ENCODE data around the gene ADGRG3. TPM values are rescaled to one million over a fixed set of nuclear protein-coding genes. Genes with fewer than 3 reads are reported as not detected.

Gene ADGRG3
- total RNA-seq, 4 donors from 2014 or later = 0.71 TPM; not detected in 3

GRCh38 chr16:57682809-57683635 lies 14.9 kb downstream of the ADGRG3 start:
- DNase-seq (no peak), ATAC-seq (no peak)
- no peak overlapping the region for H3K4me3 ChIP-seq
- intact Hi-C loops (cut with DNase I; ENCODE audit: low total_unique reads) = no loop called here
- H3K27me3 ChIP-seq = no peaks in the 10 kb centered on the region
- no peak overlapping the region for H3K27ac ChIP-seq
- no peaks in the 10 kb centered on the region for H3K9me3 ChIP-seq
- TF ChIP-seq POLR2A (IDR thresholded peaks at IDR 0.05) (no peak), CTCF (IDR thresholded peaks at IDR 0.05 in 4 of 5, conservative IDR thresholded peaks at IDR 0.05 in 1 of 5) (no peak)
- in situ Hi-C loops (cut with MboI; ENCODE audit: low sequenced_read_pairs in 4 of 4) = no loop called here
- H3K36me3 ChIP-seq = no peaks in the 10 kb centered on the region
- no peaks in the 10 kb centered on the region for H3K4me1 ChIP-seq

- Histone ChIP-seq H3K9me3 (no peaks in the 10 kb centered on the region), H3K27ac (no peak overlapping the region), H3K4me1 (no peaks in the 10 kb centered on the region), H3K36me3 (no peaks in the 10 kb centered on the region), H3K4me3 (no peak overlapping the region), H3K27me3 (no peaks in the 10 kb centered on the region)
- ATAC-seq (no peak), DNase-seq (no peak)
- no peak for TF ChIP-seq POLR2A (IDR thresholded peaks at IDR 0.05)
- TF ChIP-seq CTCF (IDR thresholded peaks at IDR 0.05 in 4 of 5, conservative IDR thresholded peaks at IDR 0.05 in 1 of 5) = no peak
- intact Hi-C loops (cut with DNase I; ENCODE audit: low total_unique reads) (no loop called here), in situ Hi-C loops (cut with MboI; ENCODE audit: low sequenced_read_pairs in 4 of 4) (no loop called here)
These were observed 15.8 kb downstream of the ADGRG3 start for GRCh38 chr16:57683636-57684545.

DNA sequence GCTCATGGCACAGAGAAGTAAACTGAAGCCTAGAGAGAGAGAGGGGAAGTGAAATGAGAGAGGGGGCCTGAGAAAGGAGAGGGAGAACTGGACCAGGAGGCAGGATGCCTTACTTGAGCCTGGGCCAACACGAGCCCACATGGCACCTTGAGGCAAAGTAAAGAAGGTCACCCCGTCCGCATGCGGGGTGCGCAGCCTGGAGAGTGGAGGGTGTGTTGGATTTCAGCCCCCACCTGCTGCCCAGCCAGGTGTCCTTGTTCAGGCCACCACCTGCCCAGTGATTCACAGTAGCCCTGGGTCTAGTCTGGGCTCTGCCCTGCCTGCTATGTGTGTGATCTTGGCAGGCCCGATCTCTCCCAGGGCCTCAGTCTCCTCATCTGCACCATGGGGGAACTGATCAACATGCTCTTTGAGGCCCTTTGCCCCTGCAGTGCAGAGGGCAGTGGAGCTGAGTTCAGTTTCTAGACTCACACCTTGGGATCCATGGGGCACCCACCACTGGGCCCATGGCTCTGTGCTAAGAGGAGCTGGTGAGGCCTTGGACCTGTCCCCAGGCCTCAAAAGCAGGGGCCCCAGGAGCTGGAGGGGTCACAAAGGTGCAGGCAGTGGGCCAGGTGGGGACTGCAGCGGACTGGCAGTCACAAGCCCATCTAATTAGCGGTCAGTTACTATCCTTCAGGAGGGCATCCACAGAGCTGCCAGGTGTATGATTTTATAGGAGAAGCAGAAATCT lies 16.7 kb downstream of the ADGRG3 start:
- Histone ChIP-seq H3K4me3 (no peak overlapping the region), H3K4me1 (no peaks in the 10 kb centered on the region), H3K27me3 (no peaks in the 10 kb centered on the region), H3K27ac (no peak overlapping the region), H3K9me3 (no peaks in the 10 kb centered on the region), H3K36me3 (no peaks in the 10 kb centered on the region)
- TF ChIP-seq POLR2A (IDR thresholded peaks at IDR 0.05) (no peak), CTCF (IDR thresholded peaks at IDR 0.05 in 4 of 5, conservative IDR thresholded peaks at IDR 0.05 in 1 of 5) (no peak)
- DNase-seq (no peak), ATAC-seq (no peak)
- intact Hi-C loops (cut with DNase I; ENCODE audit: low total_unique reads) = no loop called here
- in situ Hi-C loops (cut with MboI; ENCODE audit: low sequenced_read_pairs in 4 of 4) = no loop called here

- no peak for DNase-seq
- Histone ChIP-seq H3K36me3 (no peaks in the 10 kb centered on the region), H3K27me3 (peaks cover 0 to 5% (median 0%) of the 10 kb centered on the region in 3 donors), H3K4me1 (no peaks in the 10 kb centered on the region), H3K9me3 (no peaks in the 10 kb centered on the region), H3K27ac (no peak overlapping the region), H3K4me3 (no peak overlapping the region)
- no peak for TF ChIP-seq CTCF (IDR thresholded peaks at IDR 0.05 in 4 of 5, conservative IDR thresholded peaks at IDR 0.05 in 1 of 5)
- TF ChIP-seq POLR2A (IDR thresholded peaks at IDR 0.05) = no peak
- intact Hi-C loops (cut with DNase I; ENCODE audit: low total_unique reads) (no loop called here), in situ Hi-C loops (cut with MboI; ENCODE audit: low sequenced_read_pairs in 4 of 4) (no loop called here)
- ATAC-seq = no peak
These were observed 17.5 kb downstream of the ADGRG3 start for GRCh38 chr16:57685633-57686032.

Measured in gastrocnemius medialis (tissue), 4 donors.